GM12878 (cell line): ENCODE measurements around the gene FAM193B. TPM values are rescaled to one million over a fixed set of nuclear protein-coding genes. Genes with fewer than 3 reads are reported as not detected.

Source experiments
- ATAC-seq: fragments of 200-7000 bp; cut with Tn5 transposase; 3 replicates; pipeline ENCODE4 v1.9.1; 2020; ENCODE audit warnings: mild to moderate bottlenecking, moderate library complexity
- Bru-seq: library from RNA; stranded (reverse); fragments of 400-500 nt; gene quantifications from one replicate; lab custom pipeline; 2021; lab: Mats Ljungman, UMichigan
- BruChase-seq, 2 experiments: library from RNA; stranded (reverse); fragments of 400-500 nt; gene quantifications; one replicate each; lab custom pipeline; 2021; lab: Mats Ljungman, UMichigan
- BruUV-seq: library from RNA; stranded (reverse); fragments of 400-500 nt; replicated peaks from 2 replicates; lab custom pipeline; 2021; lab: Mats Ljungman, UMichigan
- CTCF ChIA-PET: fragments of 300-600 bp; sonication (Branson Sonifier 250); formaldehyde crosslinking; extraction: SDS; loops from one replicate; lab custom pipeline; 2021; ENCODE audit warnings: inconsistent platforms; lab: Yijun Ruan, JAX
- POLR2A ChIA-PET: fragments of 350-600 bp; formaldehyde crosslinking; extraction: SDS; loops from one replicate; lab custom pipeline; 2021; ENCODE audit warnings: inconsistent platforms; lab: Charles Lee
- RAD21 ChIA-PET: fragments of 300-600 bp; sonication (Branson Sonifier 250); formaldehyde crosslinking; loops from one replicate; lab custom pipeline; 2023; ENCODE audit warnings: antibody characterized with exemption; ENCODE audit not compliant: unreplicated experiment; lab: Charles Lee
- SMC1A ChIA-PET: fragments of 300-600 bp; sonication (Branson Sonifier 250); formaldehyde crosslinking; loops from one replicate; lab custom pipeline; 2023; ENCODE audit not compliant: unreplicated experiment, uncharacterized antibody; lab: Charles Lee
- DNase-seq: peaks from one replicate; pipeline ENCODE4 v3.0.0-alpha.2; 2011; ENCODE audit warnings: low read depth, low spot score
- FAIRE-seq: peaks from 3 replicates; lab custom pipeline; 2011; peaks lifted over from hg19 to GRCh38; lab: Jason Lieb, UNC
- H2AFZ ChIP-seq: 2 replicates; pipeline ENCODE4 v1.6.0; 2011; ENCODE audit warnings: low read depth, low read length, control low read depth; ENCODE audit not compliant: control insufficient read depth
- H3K27ac ChIP-seq: 2 replicates; pipeline ENCODE4 v1.5.1; 2011; ENCODE audit warnings: control low read depth; ENCODE audit not compliant: control insufficient read depth, insufficient read depth
- H3K27me3 ChIP-seq, 2 experiments: replicated peaks in 1 of 2; 2 replicates each; pipeline versions ENCODE4 v1.6.0 to v1.6.1; 2011; ENCODE audit warnings: low read length in 1 of 2; ENCODE audit not compliant: control insufficient read depth in 2 of 2, insufficient read depth in 2 of 2
- H3K36me3 ChIP-seq, 2 experiments: 2 replicates each; pipeline ENCODE4 v1.5.1; 2011; ENCODE audit warnings: low read length in 1 of 2; ENCODE audit not compliant: control insufficient read depth in 2 of 2, insufficient read depth in 2 of 2
- H3K4me1 ChIP-seq: 2 replicates; pipeline ENCODE4 v1.6.1; 2011; ENCODE audit warnings: mild to moderate bottlenecking, low read length, moderate library complexity, mixed read lengths; ENCODE audit not compliant: control insufficient read depth, insufficient read depth
- H3K4me2 ChIP-seq: 2 replicates; pipeline ENCODE4 v1.6.0; 2011; ENCODE audit warnings: control low read depth; ENCODE audit not compliant: control insufficient read depth, insufficient read depth
- H3K4me3 ChIP-seq: fragments of 200-600 bp; sonication (generic); 2 replicates; pipeline ENCODE4 v1.5.1; 2016
- H3K79me2 ChIP-seq: 2 replicates; pipeline ENCODE4 v1.6.0; 2011; ENCODE audit warnings: low read length; ENCODE audit not compliant: control insufficient read depth, insufficient read depth
- H3K9ac ChIP-seq: 2 replicates; pipeline ENCODE4 v1.8.0; 2011; ENCODE audit warnings: low read length, control low read depth, mixed read lengths; ENCODE audit not compliant: control insufficient read depth, insufficient read depth
- H3K9me3 ChIP-seq: replicated peaks from 3 replicates; pipeline ENCODE4 v1.5.1; 2011; ENCODE audit warnings: mild to moderate bottlenecking, low read length; ENCODE audit not compliant: control insufficient read depth, insufficient read depth
- H4K20me1 ChIP-seq: 2 replicates; pipeline ENCODE4 v1.6.0; 2011; ENCODE audit not compliant: control insufficient read depth, insufficient read depth
- ATF2 ChIP-seq: IDR thresholded peaks from 2 replicates; pipeline ENCODE4 v1.6.1; 2012; ENCODE audit warnings: low read length, inconsistent platforms
- CREB1 ChIP-seq: IDR thresholded peaks from 2 replicates; pipeline ENCODE4 v1.6.1; 2012; ENCODE audit warnings: low read depth, mild to moderate bottlenecking, inconsistent platforms
- EP300 ChIP-seq, 2 experiments: fragments of 150-350 bp in 1 of 2; IDR thresholded peaks; 2 replicates each; pipeline ENCODE4 v1.6.1; 2011 to 2012; ENCODE audit warnings: low read depth in 2 of 2, low read length in 2 of 2, borderline replicate concordance in 1 of 2, improper control_type of control experiment in 1 of 2, inconsistent platforms in 1 of 2; ENCODE audit not compliant: control insufficient read depth in 1 of 2
- HCFC1 ChIP-seq: fragments of 150-350 bp; IDR thresholded peaks from 2 replicates; pipeline ENCODE4 v1.6.1; 2014; ENCODE audit warnings: low read length
- IRF4 ChIP-seq: IDR thresholded peaks from 2 replicates; pipeline ENCODE4 v1.6.1; 2011; ENCODE audit warnings: low read depth, low read length
- KLF5 ChIP-seq: fragments of 450-650 bp; IDR thresholded peaks from 2 replicates; pipeline ENCODE4 v1.6.1; 2014; ENCODE audit warnings: mild to moderate bottlenecking; ENCODE audit not compliant: partially characterized antibody
- LARP7 ChIP-seq: fragments of 450-650 bp; IDR thresholded peaks from 2 replicates; pipeline ENCODE4 v1.6.1; 2017; ENCODE audit warnings: mild to moderate bottlenecking
- NR2F1 ChIP-seq: fragments of 450-650 bp; conservative IDR thresholded peaks from 2 replicates; pipeline ENCODE4 v1.6.1; 2017; ENCODE audit warnings: mild to moderate bottlenecking
- PAX8 ChIP-seq: fragments of 450-650 bp; IDR thresholded peaks from 2 replicates; pipeline ENCODE4 v1.6.1; 2017; ENCODE audit warnings: mild to moderate bottlenecking, moderate library complexity
- POLR2A ChIP-seq: IDR thresholded peaks from 2 replicates; pipeline ENCODE4 v1.6.1; 2011; ENCODE audit warnings: low read depth, mild to moderate bottlenecking, low read length
- RAD21 ChIP-seq: IDR thresholded peaks from 2 replicates; pipeline ENCODE4 v1.6.1; 2011; ENCODE audit warnings: mild to moderate bottlenecking, low read depth, low read length, moderate library complexity; ENCODE audit not compliant: insufficient read depth
- RBBP5 ChIP-seq: fragments of 200-600 bp; sonication (generic); conservative IDR thresholded peaks from 2 replicates; pipeline ENCODE4 v1.6.1; 2016
- RELA ChIP-seq: fragments of 450-650 bp; IDR thresholded peaks from 2 replicates; pipeline ENCODE4 v1.8.0; 2014; ENCODE audit warnings: borderline replicate concordance; ENCODE audit not compliant: partially characterized antibody
- RFX5 ChIP-seq: IDR thresholded peaks from 2 replicates; pipeline ENCODE4 v1.6.1; 2011; ENCODE audit warnings: low read depth, low read length, improper control_type of control experiment
- STAT1 ChIP-seq: fragments of 450-650 bp; conservative IDR thresholded peaks from 2 replicates; pipeline ENCODE4 v1.6.1; 2014; ENCODE audit warnings: antibody characterized with exemption, mild to moderate bottlenecking
- YY1 ChIP-seq: IDR thresholded peaks from 2 replicates; pipeline ENCODE4 v1.6.1; 2011; ENCODE audit warnings: low read depth, mild to moderate bottlenecking, low read length
- ZNF207 ChIP-seq: fragments of 450-650 bp; IDR thresholded peaks from 2 replicates; pipeline ENCODE4 v1.6.1; 2014; ENCODE audit warnings: antibody characterized with exemption, mild to moderate bottlenecking, borderline replicate concordance
- WGBS: methylation state at CpG from one replicate; pipeline ENCODE4 v1.1.6; 2016; ENCODE audit warnings: low lambda C conversion rate; ENCODE audit not compliant: insufficient replicate concordance, insufficient coverage; ENCODE audit errors: missing lambda C conversion rate; 5-methylcytosine and 5-hydroxymethylcytosine counted together
- in situ Hi-C: fragments of 300-500 bp; cut with MboI; formaldehyde crosslinking; loops from 9 replicates; pipeline ENCODE4 v1.14.3; 2018; ENCODE audit warnings: mixed read lengths
- intact Hi-C: fragments of 100-400 bp; cut with micrococcal nuclease; formaldehyde crosslinking; loops from one replicate; pipeline ENCODE4 v1.14.2; 2022; ENCODE audit not compliant: unreplicated experiment
- long read RNA-seq, 2 experiments: library from polyadenylated mRNA; unstranded; transcript quantifications; one replicate each; pipeline ENCODE4 v2.0.0, GENCODE V29; 2019 to 2020
- polyA minus RNA-seq, 3 experiments: library from RNA; depleted of rRNA, polyadenylated mRNA; stranded (reverse); fragments of >200 nt; gene quantifications; 2 replicates each; pipeline ENCODE4 v1.2.3, GENCODE V29; 2011
- polyA plus RNA-seq, 11 experiments: library from polyadenylated mRNA; depleted of rRNA in 4 of 11; unstranded in 6 of 11; stranded (reverse) in 5 of 11; fragments of >200 nt; fragmentation: Nextera tagmentation in 4 of 11; fragmentation: Illumina TruSeq in 1 of 11; extraction: Ambion mirVana in 4 of 11; extraction: Trizol in 1 of 11; gene quantifications; 1 replicate in 1 of 11; 2 replicates in 10 of 11; pipeline versions ENCODE4 v1.2.1 to v1.2.3, GENCODE V29; 2011 to 2016; ENCODE audit warnings: inconsistent platforms in 2 of 11, missing spikeins in 2 of 11, low read depth in 1 of 11
- total RNA-seq, 4 experiments: library from RNA; depleted of rRNA in 3 of 4; stranded (reverse); fragments of >200 nt in 3 of 4; fragmentation: Illumina TruSeq in 1 of 4; extraction: Trizol in 1 of 4; gene quantifications; 2 replicates each; pipeline versions ENCODE4 v1.2.1 to v1.2.3, GENCODE V29; 2013 to 2021
- TF ChIP-seq, protein P1 (sequence below): fragments of 450-650 bp; IDR thresholded peaks from 2 replicates; pipeline ENCODE4 v1.6.1; 2014; ENCODE audit warnings: mild to moderate bottlenecking
- TF ChIP-seq, protein P2 (sequence below): IDR thresholded peaks from 2 replicates; pipeline ENCODE4 v1.6.1; 2011; ENCODE audit warnings: low read depth, mild to moderate bottlenecking, low read length, moderate library complexity, borderline replicate concordance; ENCODE audit errors: extremely low read depth

The FAM193B gene
- 77.1 and 93.7 TPM in 2 replicates for total RNA-seq (2013; cell fraction: nucleolus; rRNA removed)
- total RNA-seq (2014; rRNA removed) (29.3 and 32.4 TPM in 2 replicates), total RNA-seq (2014; rRNA removed; fragmentation: Illumina TruSeq; extraction: Trizol) (22.6 and 26.2 TPM in 2 replicates), total RNA-seq (2021) (34.3 and 47.0 TPM in 2 replicates), polyA plus RNA-seq (2011; rRNA removed) (26.7 and 37.8 TPM in 2 replicates), polyA plus RNA-seq (2014; fragmentation: Illumina TruSeq; extraction: Trizol) (10.7 and 27.6 TPM in 2 replicates), polyA plus RNA-seq (2014; fragmentation: Nextera tagmentation; extraction: Ambion mirVana) (10 to 100 TPM in 1 of 2 experiments, 1 to 10 TPM in 1; 3.3 to 11.1 TPM), polyA plus RNA-seq (2014; rRNA removed) (44.1 and 51.8 TPM in 2 replicates), polyA plus RNA-seq (2016; fragmentation: Nextera tagmentation; extraction: Ambion mirVana) (10 to 100 TPM in 1 of 2 experiments, 1 to 10 TPM in 1; 9.0 to 14.5 TPM), polyA minus RNA-seq (2011; rRNA and poly(A)+ RNA removed) (11.3 and 19.0 TPM in 2 replicates), Bru-seq, nascent RNA (percentile 81 among the genes with signal in this experiment), BruChase-seq, experiment 1, labeled RNA remaining after a 6-hour chase (percentile 80 among the genes with signal in this experiment), BruChase-seq, experiment 2, labeled RNA remaining after a 2-hour chase (percentile 84 among the genes with signal in this experiment)
- polyA plus RNA-seq (2011; ENCODE audit: low read depth): 40.4 TPM
- 33.1 and 39.8 TPM in 2 replicates for polyA plus RNA-seq (2011; cell fraction: cytosol; rRNA removed)
- polyA plus RNA-seq (2011; cell fraction: nucleus; rRNA removed): 225 and 240 TPM in 2 replicates
- polyA plus RNA-seq (2012): 50.5 and 58.2 TPM in 2 replicates
- polyA minus RNA-seq (2011; cell fraction: cytosol; rRNA and poly(A)+ RNA removed): 10.3 and 14.2 TPM in 2 replicates
- polyA minus RNA-seq (2011; cell fraction: nucleus; rRNA and poly(A)+ RNA removed): 25.0 and 38.2 TPM in 2 replicates
- long read RNA-seq, experiment 1, partial matches to known transcripts: 2 of 2 reads
- long read RNA-seq, experiment 1, other reads (novel, unspliced or antisense): 0 of 2 reads
- long read RNA-seq, experiment 2, partial matches to known transcripts: 0 of 3 reads
- long read RNA-seq, experiment 2, other reads (novel, unspliced or antisense): 3 of 3 reads

DNA sequence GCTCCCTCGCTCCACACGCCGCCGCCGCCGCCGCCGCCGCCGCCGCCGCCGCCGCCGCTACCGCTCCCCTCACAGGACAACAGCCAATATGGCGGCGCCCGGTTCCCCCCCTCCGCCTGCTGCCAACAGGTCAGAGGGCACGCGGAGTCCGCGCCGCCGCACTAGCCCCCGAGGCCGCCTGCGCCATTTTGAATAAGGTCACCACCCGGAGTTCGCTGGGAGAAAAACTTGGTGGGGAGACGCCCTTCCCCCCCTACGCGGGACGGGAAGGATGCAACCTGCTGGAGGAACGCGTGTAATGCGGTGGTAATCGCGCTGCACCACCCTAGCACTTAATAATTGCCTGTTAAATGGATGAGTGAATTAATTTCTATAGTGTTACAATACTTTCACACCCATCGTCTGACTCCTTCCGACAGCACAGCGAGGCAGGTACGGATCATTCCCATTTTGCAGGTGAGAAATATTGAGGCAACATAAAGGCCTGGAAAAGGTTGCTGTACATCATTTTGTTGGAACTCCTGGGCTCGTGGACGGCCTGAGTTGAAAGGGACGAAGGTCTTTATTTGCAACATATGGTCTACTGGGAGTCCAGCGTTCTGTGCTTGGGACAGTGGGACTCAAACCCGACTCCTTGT, at the start of gene FAM193B:
TSS of gene FAM193B (minus strand) at position 90 of the 638 bp plus-strand sequence. CDS start 105 bp downstream, outside the sequence.
- ChIA-PET CTCF (no interaction called here), RAD21 (interaction anchor here (0.9 kb wide), 1 partner anchor 53 kb away, joined by 3 read pairs; no protein-coding TSS in a partner anchor), POLR2A (no interaction called here), SMC1A (no interaction called here)
- Histone ChIP-seq H3K9me3 (no peaks in the 10 kb centered on the region), H3K4me3 (peak within 1 kb of the TSS; percentile 92), H2AFZ (peak within 1 kb of the TSS; percentile 96), H3K4me1 (peaks cover 8% of the 10 kb centered on the region), H3K27ac (peak within 1 kb of the TSS; percentile 57), H3K36me3 (0 out of 4 replicates have a peak, but pooled peaks cover 0 to 3% of the 10 kb centered on the region in 2 experiments), H3K79me2 (peaks cover 22% of the 10 kb centered on the region), H4K20me1 (no peaks in the 10 kb centered on the region; the same call in 1 of the 2 replicates), H3K4me2 (peak within 1 kb of the TSS; percentile 91), H3K27me3 (no peaks in the 10 kb centered on the region), H3K9ac (peak within 1 kb of the TSS; percentile 76)
- WGBS: 8% methylated on average over 37 of the region's 49 CpGs
- in situ Hi-C loops (no loop called here), intact Hi-C loops (loop anchor here (5.0 kb wide), 1 partner anchor 37 kb away; the partner anchor contains the start of gene DDX41)
- peak; percentile 78 for FAIRE-seq
- DNase-seq: peak; percentile 57
- ATAC-seq: peak; percentile 97
- BruUV-seq: TSS peak; percentile 60
- TF ChIP-seq EP300 (IDR thresholded peaks at IDR 0.05; ENCODE audit: borderline replicate concordance in 1 of 2, control insufficient read depth in 1 of 2, low read depth in 2 of 2, low read length in 2 of 2): no peak
- no peak for TF ChIP-seq RBBP5
- TF ChIP-seq KLF5: no peak
- TF ChIP-seq PAX8: no peak
- TF ChIP-seq POLR2A: peak; percentile 50
- peak; percentile 99 for TF ChIP-seq YY1
- no peak for TF ChIP-seq STAT1
- TF ChIP-seq, protein P1, sequence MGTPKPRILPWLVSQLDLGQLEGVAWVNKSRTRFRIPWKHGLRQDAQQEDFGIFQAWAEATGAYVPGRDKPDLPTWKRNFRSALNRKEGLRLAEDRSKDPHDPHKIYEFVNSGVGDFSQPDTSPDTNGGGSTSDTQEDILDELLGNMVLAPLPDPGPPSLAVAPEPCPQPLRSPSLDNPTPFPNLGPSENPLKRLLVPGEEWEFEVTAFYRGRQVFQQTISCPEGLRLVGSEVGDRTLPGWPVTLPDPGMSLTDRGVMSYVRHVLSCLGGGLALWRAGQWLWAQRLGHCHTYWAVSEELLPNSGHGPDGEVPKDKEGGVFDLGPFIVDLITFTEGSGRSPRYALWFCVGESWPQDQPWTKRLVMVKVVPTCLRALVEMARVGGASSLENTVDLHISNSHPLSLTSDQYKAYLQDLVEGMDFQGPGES: 0 out of 2 replicates have a peak, but pooled peaks have one; percentile 35
- no peak for TF ChIP-seq RAD21
- peak; percentile 84 for TF ChIP-seq NR2F1
- TF ChIP-seq ZNF207: no peak
- no peak for TF ChIP-seq RELA
- no peak for TF ChIP-seq LARP7
- TF ChIP-seq IRF4: no peak
- peak; percentile 58; the same call in 1 of the 2 replicates for TF ChIP-seq CREB1
- TF ChIP-seq ATF2: no peak
- TF ChIP-seq, protein P2, sequence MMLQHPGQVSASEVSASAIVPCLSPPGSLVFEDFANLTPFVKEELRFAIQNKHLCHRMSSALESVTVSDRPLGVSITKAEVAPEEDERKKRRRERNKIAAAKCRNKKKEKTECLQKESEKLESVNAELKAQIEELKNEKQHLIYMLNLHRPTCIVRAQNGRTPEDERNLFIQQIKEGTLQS: no peak
- TF ChIP-seq RFX5: no peak
- TF ChIP-seq HCFC1: peak; percentile 84
